Regular cardiac myocyte (primary cell): ENCODE results near the gene ANAPC15. TPM values are rescaled to one million over a fixed set of nuclear protein-coding genes. Genes with fewer than 3 reads are reported as not detected.

ENCODE experiments used
- total RNA-seq: library from RNA; depleted of rRNA; stranded (reverse); fragments of >200 nt; gene quantifications from 2 replicates; pipeline ENCODE4 v1.2.3, GENCODE V29; 2014

ANAPC15 gene
- total RNA-seq: 13.8 and 49.3 TPM in 2 replicates

DNA sequence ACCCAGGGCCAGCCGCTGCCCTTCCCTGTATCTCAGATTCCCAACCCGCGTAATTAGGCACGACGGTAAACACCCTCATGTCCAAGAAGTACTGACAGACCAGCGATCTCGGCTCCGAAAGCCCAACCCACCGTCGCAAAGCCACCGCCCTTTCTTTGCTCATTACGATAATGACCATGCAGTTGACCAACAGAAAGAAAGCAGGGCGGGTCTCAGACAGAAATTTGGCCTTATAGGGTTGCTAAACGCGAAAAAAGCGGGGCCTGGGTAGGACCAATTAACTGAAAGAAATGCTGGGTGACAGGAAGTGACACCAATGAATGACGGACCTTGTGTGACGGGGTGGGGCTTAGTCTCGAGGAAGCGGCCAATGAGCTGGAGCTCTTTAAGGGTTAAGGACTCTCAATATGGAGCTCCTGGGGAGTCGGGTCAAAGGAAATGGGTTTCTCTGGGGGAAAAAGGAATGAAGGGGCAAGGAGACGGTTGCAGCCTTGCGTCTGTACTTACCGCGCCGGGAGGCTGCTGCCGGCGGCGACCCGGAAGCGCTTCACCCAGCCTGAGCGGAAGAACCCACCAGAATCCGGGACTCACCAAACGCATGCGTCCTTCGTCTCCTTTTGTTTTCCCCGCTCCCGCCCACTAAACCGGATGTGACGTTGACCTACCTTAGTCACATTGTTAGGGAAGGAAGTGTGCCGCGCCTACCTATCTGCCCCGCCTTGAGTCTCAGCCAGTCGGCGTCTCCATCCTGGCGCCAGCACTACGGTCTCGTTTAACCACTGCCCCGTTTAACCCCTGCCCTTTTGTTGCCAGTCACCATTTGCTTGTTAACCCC, at the start of gene ANAPC15:
TSS of gene ANAPC15 (minus strand) at position 553 of the 835 bp plus-strand sequence. CDS start 1,419 bp downstream, outside the sequence.

DNA sequence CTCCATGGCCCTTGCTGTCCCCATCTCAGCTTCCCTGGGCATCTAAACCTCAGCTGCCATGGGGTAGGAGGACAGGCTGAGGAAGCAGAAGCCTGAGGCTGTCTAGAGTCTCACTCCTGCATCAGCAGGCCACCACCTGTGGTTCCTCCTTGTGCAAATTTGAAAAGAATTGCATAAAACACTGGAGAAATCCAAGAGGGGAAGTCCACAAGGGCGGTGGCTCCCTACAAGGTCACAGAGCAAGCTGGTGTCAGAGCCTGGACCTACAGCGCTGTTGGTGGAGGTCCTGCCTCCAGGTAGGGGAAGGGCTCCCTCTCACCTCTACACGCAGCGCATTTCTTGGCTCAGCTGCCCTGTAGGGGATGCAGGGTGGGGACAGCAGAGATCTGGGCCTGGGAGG, 23.0 kb upstream of the ANAPC15 start, which contains the start of gene FOLR3:
TSS of gene FOLR3 (plus strand) at position 253 of the 400 bp plus-strand sequence. CDS start 228 bp downstream, outside the sequence.

DNA sequence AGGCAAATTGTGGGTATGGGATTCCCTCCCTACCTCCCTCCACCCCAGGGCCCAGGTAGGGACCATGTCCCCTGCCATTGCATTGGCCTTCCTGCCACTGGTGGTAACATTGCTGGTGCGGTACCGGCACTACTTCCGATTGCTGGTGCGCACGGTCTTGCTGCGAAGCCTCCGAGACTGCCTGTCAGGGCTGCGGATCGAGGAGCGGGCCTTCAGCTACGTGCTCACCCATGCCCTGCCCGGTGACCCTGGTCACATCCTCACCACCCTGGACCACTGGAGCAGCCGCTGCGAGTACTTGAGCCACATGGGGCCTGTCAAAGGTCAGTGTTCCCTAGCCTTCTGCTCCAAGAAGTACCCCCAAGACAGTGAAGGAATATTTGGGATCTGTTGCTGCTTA, 6.6 kb downstream of the ANAPC15 start, which contains the start of gene TOMT:
TSS of gene TOMT (plus strand) at position 37 of the 400 bp plus-strand sequence. CDS start at position 65, 28 bp downstream.

DNA sequence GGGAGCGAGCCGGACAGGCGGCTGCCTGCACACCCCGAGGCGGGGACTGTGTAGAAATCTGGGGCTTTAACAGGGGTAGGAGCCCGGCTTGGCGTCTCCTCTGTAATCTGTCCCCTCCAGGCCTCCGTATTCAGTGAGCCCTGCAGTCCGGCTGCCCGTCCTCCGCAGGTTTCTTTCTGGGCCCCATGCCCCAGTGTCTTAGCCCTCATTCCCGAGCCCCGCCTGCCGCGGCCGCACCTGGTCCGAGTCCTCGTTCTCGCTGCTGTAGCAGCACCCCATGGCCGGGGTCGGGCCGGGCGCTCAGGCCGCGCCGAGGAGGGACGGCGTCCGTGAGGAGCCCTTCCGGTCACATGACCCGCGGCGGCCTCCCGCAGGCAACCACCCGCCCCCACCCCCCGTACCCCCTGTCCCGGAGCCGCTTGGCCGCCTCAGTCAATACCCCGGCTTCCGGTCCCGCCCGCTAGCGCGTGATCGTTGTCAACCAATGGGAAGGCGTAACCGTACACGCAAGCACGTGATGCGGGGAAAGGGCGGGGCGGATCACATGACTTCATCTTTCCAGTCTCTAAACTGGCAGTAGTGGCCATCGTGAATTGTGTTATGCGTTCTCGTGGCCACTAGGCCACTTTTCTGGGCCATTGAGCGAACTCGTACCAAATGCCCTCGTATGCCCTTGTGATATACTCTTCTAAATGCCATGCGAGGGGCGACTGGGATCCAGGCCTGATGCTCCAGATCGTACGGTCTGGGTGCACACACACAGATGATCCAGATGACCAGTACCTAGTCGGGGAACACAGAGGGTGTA, 9.3 kb downstream of the ANAPC15 start, which contains the start of gene LAMTOR1:
TSS of gene LAMTOR1 (minus strand) at position 352 of the 808 bp plus-strand sequence. CDS start at position 279, 73 bp downstream.

DNA sequence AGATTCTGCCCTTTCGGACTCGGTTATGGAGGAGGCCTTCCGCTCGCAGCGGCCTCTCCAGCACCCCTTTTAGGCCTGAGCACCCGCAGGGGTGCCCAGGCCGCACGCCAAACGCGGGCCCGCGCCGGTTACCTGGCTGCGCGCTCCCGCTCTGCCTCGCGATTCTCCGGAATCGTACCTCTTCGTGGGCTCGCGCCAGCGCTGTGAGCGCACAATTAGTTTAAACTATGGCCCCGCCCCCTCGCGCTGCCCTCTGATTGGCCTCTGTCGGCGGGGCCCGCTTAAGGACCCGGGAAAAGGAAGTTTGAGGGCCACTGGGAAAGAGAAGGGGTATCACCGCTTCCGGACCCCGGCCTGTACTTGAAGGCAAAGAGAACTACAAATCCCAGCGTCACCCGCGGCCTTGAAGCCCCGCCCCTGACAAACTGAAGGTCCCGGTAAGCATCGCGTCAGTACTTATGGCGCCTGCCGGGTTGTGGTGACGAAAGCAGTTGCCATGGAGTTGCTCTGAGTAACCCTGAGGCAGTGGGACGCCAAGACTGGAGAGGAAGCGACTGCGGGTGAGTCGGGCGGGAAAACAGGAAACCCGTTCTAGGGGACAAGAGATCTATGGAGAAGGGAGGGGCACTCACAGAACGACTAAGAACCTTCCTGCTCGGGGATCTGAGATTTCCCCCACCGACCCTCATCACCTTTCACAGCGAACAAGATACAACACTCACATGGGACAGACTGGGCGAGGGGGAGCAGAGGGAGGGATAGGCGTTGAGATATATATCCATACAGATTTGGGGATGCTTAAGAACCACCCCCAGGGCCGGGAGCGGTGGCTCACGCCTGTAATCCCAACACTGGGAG, 31.9 kb downstream of the ANAPC15 start, which contains the start of the genes LRRC51 and NUMA1:
TSS of gene LRRC51 (plus strand) at position 525 of the 858 bp plus-strand sequence. CDS start 8,234 bp downstream, outside the sequence.
TSS of gene NUMA1 (minus strand) at position 217 of the 858 bp plus-strand sequence. CDS start 44,599 bp downstream, outside the sequence.

Other genes starting within 250 kb of the ANAPC15 start
- not detected in 2 replicates for gene DEFB131B, start 234.2 kb downstream of the ANAPC15 start, total RNA-seq
- 5.6 and 8.8 TPM in 2 replicates for gene XNDC1N, start 184.1 kb downstream of the ANAPC15 start, total RNA-seq
- gene RNF121, start 183.6 kb downstream of the ANAPC15 start, total RNA-seq: 38.6 and 61.7 TPM in 2 replicates
- gene IL18BP, start 113.8 kb downstream of the ANAPC15 start, total RNA-seq: 1.5 and 3.4 TPM in 2 replicates
- gene NUMA1, start 32.2 kb downstream of the ANAPC15 start, total RNA-seq: 141 and 207 TPM in 2 replicates
- gene LRRC51, start 31.8 kb downstream of the ANAPC15 start, total RNA-seq: 5.4 and 7.3 TPM in 2 replicates
- 62.3 and 125 TPM in 2 replicates for gene LAMTOR1, start 9.4 kb downstream of the ANAPC15 start, total RNA-seq
- gene TOMT, start 6.8 kb downstream of the ANAPC15 start, total RNA-seq: not detected in 2 replicates
- gene FOLR3, start 23.0 kb upstream of the ANAPC15 start, total RNA-seq: 0.19 and 1.1 TPM in 2 replicates
- gene FOLR1, start 79.4 kb upstream of the ANAPC15 start, total RNA-seq: 0.28 TPM in 1 of 2 replicates, not detected in the other
- not detected in 2 replicates for gene FOLR2, start 104.1 kb upstream of the ANAPC15 start, total RNA-seq
- gene INPPL1, start 112.1 kb upstream of the ANAPC15 start, total RNA-seq: 53.8 and 63.6 TPM in 2 replicates
- not detected in 2 replicates for gene PHOX2A, start 131.5 kb upstream of the ANAPC15 start, total RNA-seq